Left ventricle myocardium inferior (tissue), 1 donor: ENCODE measurements around the gene TARS3. TPM values are rescaled to one million over a fixed set of nuclear protein-coding genes. Genes with fewer than 3 reads are reported as not detected.

Experiments
- DNase-seq: peaks from one replicate; pipeline ENCODE4 v3.0.0-alpha.2; 2020
- H3K27ac ChIP-seq: fragments of 200-600 bp; replicated peaks from 2 replicates; pipeline ENCODE4 v1.8.0; 2021
- H3K27me3 ChIP-seq: fragments of 200-600 bp; 2 replicates; pipeline ENCODE4 v1.8.0; 2021; ENCODE audit warnings: low read depth
- H3K36me3 ChIP-seq: fragments of 200-600 bp; 2 replicates; pipeline ENCODE4 v1.8.0; 2021
- H3K4me1 ChIP-seq: fragments of 200-600 bp; 2 replicates; pipeline ENCODE4 v1.8.0; 2021
- H3K4me3 ChIP-seq: fragments of 200-600 bp; 2 replicates; pipeline ENCODE4 v1.8.0; 2021; ENCODE audit warnings: mild to moderate bottlenecking, moderate library complexity
- H3K9me3 ChIP-seq: fragments of 200-600 bp; replicated peaks from 2 replicates; pipeline ENCODE4 v1.8.0; 2021
- CTCF ChIP-seq: fragments of 200-600 bp; IDR thresholded peaks from 2 replicates; pipeline ENCODE4 v1.8.0; 2021; ENCODE audit warnings: antibody characterized with exemption, mild to moderate bottlenecking, borderline replicate concordance
- intact Hi-C: fragments of 100-400 bp; cut with micrococcal nuclease; formaldehyde crosslinking; loops from one replicate; pipeline ENCODE4 v1.11.0; 2022
- total RNA-seq: library from RNA; stranded (reverse); fragmentation: NEBNext Ultra II Directional; extraction: Animal tissue kit (Norgen Biotek cat#: 25700); gene quantifications from one replicate; pipeline ENCODE4 v1.2.1, GENCODE V29; 2021
- donor health status: DM: no; HTN: yes; CAD: no; lungs with severe emphysema.

The TARS3 gene
- total RNA-seq, 1 donor from 2014 or later = 36.2 TPM

DNA sequence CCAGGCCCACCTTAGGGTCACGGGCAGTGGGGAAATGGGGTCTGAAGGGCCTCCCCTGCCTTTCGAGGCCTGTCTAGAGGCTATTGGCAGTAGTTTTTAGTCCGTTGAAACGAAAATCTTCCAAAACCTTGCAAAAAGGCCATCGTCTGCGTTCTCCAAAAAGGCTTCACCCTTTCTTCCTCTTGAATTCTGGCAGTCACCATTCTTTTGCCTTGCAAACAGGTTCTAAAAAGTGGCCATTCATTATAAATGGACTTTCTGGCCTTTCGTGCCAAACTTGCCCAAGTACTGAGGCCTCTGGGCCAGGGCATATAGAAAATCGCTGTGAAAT is 367 bp upstream of the TARS3 start:
- intact Hi-C loops = no loop called here
- Histone ChIP-seq H3K4me3 (peak overlapping the region; percentile 88), H3K27me3 (no peaks in the 10 kb centered on the region), H3K36me3 (peaks cover 25% of the 10 kb centered on the region), H3K4me1 (peaks cover 20% of the 10 kb centered on the region), H3K9me3 (no peaks in the 10 kb centered on the region), H3K27ac (peak overlapping the region; percentile 93)
- DNase-seq = no peak
- TF ChIP-seq CTCF = no peak

GRCh38 chr15:101723171-101723873 is 951 bp downstream of the TARS3 start:
- Histone ChIP-seq H3K4me3 (peak overlapping the region; percentile 88), H3K36me3 (peaks cover 38% of the 10 kb centered on the region), H3K27me3 (no peaks in the 10 kb centered on the region), H3K27ac (peak overlapping the region; percentile 93), H3K9me3 (no peaks in the 10 kb centered on the region), H3K4me1 (peaks cover 20% of the 10 kb centered on the region)
- DNase-seq = no peak
- TF ChIP-seq CTCF = no peak
- intact Hi-C loops = no loop called here

DNA sequence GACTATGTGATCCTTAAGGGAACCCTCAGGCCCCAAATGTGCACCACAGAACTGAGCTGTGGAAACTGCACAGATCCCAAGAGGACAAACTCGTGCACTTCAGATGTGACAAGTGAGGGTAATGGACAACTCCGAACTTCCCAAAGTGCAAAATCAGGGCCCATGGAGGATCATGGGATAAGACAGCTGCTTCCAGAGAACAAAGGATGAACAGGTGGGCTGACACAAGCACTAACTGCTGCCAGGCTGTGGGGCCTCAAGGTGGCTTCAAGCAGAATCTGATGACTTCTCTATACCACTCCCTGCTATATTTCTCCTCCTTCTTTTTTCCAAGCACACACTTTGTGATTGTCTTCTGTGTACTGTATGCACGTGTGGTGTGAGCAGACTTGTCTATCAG is 5.4 kb downstream of the TARS3 start:
- no peak overlapping the region for H3K4me3 ChIP-seq
- DNase-seq = no peak
- peaks cover 63% of the 10 kb centered on the region for H3K36me3 ChIP-seq
- H3K27me3 ChIP-seq = no peaks in the 10 kb centered on the region
- no peaks in the 10 kb centered on the region for H3K9me3 ChIP-seq
- H3K27ac ChIP-seq = no peak overlapping the region
- intact Hi-C loops = no loop called here
- H3K4me1 ChIP-seq = peaks cover 13% of the 10 kb centered on the region
- no peak for TF ChIP-seq CTCF

- intact Hi-C loops = no loop called here
- no peaks in the 10 kb centered on the region for H3K9me3 ChIP-seq
- no peak for TF ChIP-seq CTCF
- H3K4me3 ChIP-seq = no peak overlapping the region
- DNase-seq = no peak
- no peaks in the 10 kb centered on the region for H3K27me3 ChIP-seq
- no peak overlapping the region for H3K27ac ChIP-seq
- H3K4me1 ChIP-seq = peaks cover 22% of the 10 kb centered on the region
- H3K36me3 ChIP-seq = peaks cover 76% of the 10 kb centered on the region
These were observed 12.2 kb downstream of the TARS3 start for GRCh38 chr15:101712078-101712477.

GRCh38 chr15:101710806-101711205 is 13.5 kb downstream of the TARS3 start:
- H3K4me3 ChIP-seq = no peak overlapping the region
- H3K4me1 ChIP-seq = peaks cover 22% of the 10 kb centered on the region
- DNase-seq = no peak
- peaks cover 77% of the 10 kb centered on the region for H3K36me3 ChIP-seq
- H3K27ac ChIP-seq = no peak overlapping the region
- H3K9me3 ChIP-seq = no peaks in the 10 kb centered on the region
- no peak for TF ChIP-seq CTCF
- no peaks in the 10 kb centered on the region for H3K27me3 ChIP-seq
- intact Hi-C loops = no loop called here

GRCh38 chr15:101709466-101709865 is 14.8 kb downstream of the TARS3 start:
- intact Hi-C loops = no loop called here
- Histone ChIP-seq H3K27me3 (no peaks in the 10 kb centered on the region), H3K4me3 (no peak overlapping the region), H3K36me3 (peaks cover 87% of the 10 kb centered on the region), H3K9me3 (no peaks in the 10 kb centered on the region), H3K4me1 (peaks cover 22% of the 10 kb centered on the region), H3K27ac (no peak overlapping the region)
- DNase-seq = no peak
- TF ChIP-seq CTCF = no peak
